Smooth muscle cell of the brain vasculature (primary cell): ENCODE measurements around the gene SERGEF.

Source experiments
- DNase-seq: peaks from one replicate; pipeline ENCODE4 v3.0.0-alpha.2; 2012; ENCODE audit warnings: low read depth, low spot score

Gene SERGEF

DNA sequence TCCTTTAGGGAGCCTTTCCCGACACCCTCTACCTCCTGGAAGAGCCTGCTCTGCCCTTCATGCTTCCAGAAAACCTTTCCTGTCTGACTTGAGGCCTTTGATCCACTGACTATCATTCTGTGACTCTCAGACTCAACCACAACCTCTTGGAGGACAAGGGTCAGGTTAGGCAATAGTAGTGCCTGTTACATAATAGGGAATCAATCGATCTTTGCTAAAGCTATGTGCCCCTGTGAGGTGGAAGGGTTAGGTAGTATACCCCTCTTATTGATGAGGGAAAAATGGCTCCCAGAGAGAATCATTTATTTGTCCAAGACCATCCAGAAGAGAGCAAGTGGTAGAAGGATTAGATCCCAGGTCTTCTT is 262.1 kb downstream of the SERGEF start:
- DNase-seq = no peak

DNA sequence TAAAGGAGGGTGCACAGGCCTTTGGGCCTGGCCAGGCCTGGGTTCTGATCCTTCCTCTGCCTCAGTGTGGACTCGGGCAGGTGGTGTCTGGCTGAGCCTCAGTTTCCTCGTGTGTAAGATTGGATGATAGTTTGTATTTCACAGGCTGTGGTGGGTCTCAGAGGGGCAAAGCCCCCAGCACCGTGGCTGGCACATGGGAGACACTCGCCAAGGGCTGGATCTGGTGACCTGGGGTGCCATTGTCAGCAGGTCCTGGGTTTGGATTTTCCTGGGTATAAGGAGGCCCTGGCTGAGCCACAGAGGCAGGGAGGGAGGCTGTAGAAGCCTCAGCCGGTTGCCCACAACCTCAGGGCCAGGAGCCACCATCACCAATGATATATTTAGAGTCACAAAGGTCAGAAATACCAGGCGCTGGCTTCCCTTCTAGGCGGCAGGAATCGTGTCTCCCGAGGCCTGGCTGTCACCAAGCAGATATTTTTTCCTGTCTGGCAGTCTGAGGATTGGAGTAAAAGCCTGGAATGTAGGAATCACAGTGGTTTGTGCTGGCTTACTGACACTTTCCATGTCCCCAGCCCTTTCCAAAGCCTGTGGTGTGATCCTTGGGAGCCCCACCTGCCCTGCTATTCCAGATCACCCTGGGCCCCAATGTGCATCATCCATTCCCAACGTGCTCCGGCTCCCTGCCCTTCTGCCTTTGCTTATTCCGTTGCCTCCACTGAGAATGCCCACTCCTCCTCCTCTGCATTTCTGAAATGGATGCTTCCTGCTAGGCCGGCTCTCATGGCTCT is 262.6 kb downstream of the SERGEF start:
- no peak for DNase-seq

- no peak for DNase-seq
Observed at GRCh38 chr11:17748761-17749721, 263.8 kb downstream of the SERGEF start.

DNA sequence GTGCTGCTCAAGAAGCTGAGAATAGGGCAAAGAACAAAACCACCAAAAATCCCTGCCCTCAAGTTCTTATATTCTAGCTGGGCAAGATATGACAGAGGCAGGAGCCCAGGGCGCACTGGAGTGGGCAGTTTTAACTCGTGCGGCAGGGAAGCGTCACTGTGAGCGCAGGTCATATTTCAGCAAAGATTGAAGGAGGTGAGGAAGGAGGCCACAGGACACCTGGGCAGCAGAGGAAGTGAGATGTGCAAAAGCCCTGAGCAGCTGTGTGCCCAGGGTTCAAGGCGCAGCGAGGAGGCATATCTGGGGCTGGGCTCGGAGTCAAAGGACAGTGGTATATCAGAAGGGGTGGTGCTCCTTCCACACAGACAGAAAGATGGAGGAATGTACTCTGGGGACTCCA is 264.8 kb downstream of the SERGEF start:
- no peak for DNase-seq

DNA sequence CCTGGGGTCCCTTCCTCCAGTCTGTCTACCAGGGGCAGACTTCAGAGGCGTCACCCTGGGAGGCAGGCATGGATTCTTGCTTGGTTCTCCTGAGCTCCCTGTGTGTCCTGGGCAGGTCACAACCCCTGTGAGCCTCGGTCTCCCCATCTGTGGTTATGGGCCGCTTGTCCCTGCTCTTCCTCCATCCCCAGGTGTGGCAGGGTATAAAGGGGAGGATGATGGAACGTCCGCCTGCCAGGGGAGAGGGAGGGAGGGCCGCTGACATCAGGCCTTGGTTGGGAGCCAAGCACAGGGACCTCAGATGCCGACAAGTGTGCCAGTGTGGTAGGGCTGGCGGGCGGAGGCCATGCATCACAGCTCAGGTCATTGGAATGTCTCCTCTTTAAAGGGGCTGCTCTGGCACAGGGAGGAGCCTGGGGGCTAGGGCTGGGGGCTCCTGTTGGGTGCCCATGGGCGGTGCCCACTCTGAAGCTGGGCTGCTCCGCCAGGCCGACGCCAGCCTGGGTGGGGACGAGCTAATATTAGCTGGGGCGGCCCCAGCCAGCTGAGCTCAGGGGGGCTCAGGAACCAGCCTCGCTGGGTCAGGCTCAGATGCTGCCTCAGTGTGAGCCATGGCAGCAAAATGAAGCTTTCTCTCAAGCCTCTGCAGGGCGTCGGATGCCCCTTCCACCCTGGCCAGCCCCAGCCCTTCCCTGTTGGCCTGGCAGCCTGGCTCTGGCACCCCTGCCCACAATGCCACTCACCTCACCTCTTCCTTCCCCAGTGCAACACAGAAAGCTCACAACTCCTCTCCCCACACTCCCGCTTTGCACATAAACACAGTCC is 265.5 kb downstream of the SERGEF start:
- DNase-seq = no peak

GRCh38 chr11:17746096-17746495 is 266.8 kb downstream of the SERGEF start:
- DNase-seq = no peak

DNA sequence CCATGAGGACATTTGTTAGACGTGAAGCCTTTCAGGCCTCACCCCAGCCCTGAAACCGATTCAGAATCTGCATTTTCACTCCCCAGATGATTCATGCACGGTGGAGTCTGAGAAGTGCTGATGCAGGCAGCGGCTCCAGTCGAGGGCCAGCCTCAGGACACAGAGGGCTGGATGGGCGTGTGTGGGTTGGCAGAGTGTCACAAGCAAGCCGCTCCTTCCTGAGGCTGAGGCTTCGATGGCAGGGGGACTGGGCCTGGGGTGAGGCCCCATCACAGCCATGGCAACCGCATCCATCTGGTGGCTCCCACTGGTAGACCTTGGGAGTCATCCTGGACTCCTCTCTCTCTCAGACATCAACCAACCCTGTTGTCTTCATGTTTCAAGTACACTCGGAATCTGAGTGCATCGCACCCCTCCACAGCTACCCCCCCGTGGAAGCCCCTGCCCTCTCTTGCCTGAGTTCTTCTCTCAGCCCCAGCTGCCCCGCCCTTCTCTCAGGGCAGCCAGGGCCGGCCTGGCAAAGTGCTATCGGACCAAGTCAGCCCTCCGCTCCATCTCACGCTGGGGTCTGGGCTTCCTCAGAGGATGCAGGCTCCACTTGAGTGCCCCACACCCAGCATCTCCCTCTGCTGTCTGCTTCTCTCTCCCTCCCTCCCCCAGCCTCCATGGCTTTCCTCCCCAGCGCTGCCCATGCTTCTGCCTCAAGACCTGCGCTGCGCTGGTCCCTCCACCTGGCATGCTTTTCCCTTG is 267.6 kb downstream of the SERGEF start:
- no peak for DNase-seq

DNA sequence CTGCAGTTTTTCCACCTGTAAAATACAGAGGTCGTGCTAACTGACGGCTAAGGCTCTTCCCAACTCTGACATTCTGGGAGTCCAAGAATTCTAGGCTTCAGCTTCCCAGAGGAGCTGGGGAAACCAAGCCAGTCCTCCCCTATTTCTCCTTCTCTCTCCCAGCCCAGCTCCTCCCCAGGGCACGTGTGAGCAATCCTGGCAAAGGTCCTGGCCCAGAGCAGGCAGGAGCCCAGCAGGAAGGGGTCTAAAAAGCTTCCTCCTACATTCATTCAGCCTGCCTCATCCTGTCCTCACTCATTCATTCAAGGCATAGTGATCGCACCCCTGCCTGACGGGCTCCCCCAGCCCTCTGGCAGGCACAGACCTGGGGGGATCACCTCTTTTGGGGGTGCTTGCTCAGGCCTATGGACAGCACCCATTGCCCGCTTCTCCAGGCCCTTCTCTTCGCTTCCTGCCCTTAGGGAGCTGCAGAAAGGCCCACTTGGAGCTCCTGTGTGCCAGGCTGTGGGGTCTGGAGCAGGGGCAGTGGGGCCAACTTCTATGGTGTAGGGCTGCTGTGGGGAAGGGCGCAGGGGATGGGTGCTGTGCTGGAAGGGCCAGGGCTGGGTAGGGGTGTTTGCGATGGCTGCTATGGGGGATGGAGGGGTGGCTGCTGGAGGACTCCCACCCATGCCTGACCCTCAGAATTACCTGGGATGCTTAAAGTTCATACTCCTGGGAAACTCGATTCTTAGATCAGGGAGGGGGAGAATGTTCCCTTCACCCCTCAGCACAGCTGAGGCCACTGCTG is 268.5 kb downstream of the SERGEF start:
- DNase-seq = no peak

DNA sequence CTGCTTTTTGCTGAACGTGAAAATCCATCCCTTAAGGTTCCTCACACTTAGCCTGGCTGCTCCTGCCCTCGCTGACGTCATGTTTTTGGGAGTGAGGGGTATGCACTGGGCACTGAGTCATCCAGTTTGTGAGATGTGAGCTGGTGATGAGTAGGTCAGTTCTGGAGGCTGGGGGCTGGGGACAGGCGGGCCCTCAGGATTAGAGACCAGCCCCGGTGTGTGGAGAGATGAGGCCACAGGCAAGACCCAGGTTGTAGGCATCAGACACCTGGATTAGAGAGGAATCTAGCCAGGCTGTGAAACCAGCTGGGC is 269.1 kb downstream of the SERGEF start:
- DNase-seq = no peak

- DNase-seq = no peak
Observed at GRCh38 chr11:17743026-17743807, 269.6 kb downstream of the SERGEF start.

DNA sequence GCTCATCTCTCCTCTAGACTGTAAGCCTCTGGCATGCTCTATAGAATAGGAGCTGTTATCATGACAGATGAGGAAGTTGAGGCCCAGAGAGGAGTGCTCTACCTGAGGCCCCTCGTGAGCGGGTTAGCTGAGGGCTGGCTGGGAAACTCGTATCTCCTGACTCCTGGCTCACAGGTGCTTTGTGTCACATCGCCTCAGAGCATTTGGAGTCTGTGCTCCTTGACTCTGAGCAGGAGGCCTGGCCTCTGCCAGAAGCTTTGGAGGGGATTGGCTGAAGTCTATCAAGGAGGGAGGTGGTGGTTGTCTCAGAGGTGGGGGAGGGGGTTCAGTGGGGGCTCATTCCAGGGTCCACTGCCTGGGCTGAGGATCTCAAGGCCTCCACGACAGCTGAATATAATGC is 270.8 kb downstream of the SERGEF start:
- no peak for DNase-seq

- no peak for DNase-seq
Observed at GRCh38 chr11:17741487-17741886, 271.4 kb downstream of the SERGEF start.

DNA sequence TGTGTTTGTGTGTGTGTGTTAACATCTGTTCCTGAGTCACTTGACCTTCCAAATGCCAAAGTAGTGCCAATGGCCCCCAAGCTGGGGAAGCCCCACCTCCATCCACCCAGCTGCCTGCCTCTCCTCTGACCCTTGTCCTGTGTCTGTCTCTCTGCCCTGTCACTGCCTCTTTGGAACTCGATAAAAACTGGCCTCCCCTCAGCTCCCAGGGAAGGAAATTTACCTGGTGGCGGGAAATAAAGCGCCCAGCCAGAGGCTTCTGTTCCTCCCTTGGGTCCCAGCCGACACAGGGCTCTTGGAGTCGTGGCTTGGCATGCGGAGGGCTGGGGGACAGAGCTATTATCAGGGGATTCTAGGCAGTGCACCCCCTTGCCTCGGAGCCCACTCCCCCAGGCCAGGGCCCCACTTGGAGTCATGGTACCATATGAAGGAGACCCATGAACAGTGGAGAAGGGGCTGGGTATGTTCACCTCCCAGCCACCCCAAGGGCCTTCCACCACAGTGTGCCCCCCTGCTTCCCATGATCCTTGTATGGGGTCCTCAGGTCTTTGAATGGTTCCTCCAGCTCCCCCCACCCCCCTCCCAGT is 272.1 kb downstream of the SERGEF start:
- no peak for DNase-seq

DNA sequence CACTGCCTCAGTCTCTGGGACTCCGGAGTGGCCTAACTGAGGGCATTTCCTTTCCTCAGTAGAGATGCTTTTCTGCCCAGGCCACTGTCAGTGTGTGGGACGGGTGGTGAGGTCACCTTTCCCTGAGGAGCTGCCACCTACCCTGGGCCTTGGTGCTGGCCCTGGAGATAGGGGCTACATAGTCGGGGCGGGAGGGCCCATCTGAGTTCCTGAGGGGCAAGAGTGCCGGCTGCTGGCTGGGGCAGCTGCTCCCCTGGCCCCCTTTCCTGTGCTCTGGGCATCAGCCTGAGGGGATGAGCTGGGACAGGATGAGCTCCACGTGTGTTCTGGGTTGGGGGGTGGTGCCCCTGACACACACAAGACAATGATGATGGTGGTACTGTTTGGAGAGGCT is 272.9 kb downstream of the SERGEF start:
- DNase-seq = no peak

DNA sequence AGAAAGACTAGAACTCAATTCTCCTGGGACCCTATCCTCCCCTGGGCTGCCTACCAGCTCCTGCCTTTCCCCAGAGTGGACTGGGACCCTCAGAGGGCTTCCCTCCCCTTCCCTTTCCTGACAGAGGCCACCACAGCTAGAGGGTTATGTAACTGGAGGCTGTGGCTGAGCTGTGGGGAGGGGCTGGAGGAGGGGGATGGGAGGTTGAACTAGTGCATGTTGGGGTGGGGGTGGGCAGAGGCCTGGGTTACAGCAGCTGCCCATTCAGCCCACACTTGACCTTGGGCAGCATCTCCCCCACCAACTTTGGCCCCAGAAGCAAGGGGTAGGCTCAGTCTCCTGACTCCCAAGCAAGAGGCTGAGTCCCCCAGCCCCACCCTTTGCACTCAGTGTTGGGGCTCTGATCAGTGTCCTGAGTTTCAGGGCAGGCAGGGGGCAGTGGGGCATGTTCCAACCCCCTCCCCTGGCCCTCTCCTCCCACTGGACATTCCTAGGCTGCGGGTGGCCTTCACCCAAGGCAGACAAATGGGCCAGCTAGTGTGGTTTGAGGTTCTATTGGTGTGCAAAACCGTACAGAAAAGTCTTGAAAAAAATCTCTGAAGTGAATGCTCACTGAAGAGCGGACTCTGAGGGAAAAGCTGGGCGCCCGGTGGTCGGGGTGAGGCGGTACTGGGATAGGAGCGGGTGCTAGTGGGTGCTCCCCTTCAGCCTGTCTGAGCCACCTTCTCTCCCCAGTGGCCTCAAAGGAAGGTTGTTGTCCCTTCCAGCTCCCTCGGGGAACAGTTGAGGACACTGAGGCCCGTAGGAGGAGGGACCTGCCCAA is 274.5 kb downstream of the SERGEF start:
- DNase-seq = no peak
